Stimulated activated CD4-positive, alpha-beta T cell treated with anti-CD3 and anti-CD28 coated beads, Interleukin-15, amount 100 ng/mL, for 48 hours (primary cell): ENCODE measurements around the gene ABRACL.
A peak's percentile ranks its signal among the peaks of the same experiment; 100 is the strongest.
"Not testable (repeated sequence)": the region's sequence is repeated elsewhere in the genome, so short reads cannot be mapped to it uniquely, and the experiment has no call there.

Experiments used
- DNase-seq, 2 donors: peaks; one replicate each; pipeline ENCODE4 v3.0.0-alpha.2; 2020; ENCODE audit warnings: low read depth in 2 of 2

Gene ABRACL

DNA sequence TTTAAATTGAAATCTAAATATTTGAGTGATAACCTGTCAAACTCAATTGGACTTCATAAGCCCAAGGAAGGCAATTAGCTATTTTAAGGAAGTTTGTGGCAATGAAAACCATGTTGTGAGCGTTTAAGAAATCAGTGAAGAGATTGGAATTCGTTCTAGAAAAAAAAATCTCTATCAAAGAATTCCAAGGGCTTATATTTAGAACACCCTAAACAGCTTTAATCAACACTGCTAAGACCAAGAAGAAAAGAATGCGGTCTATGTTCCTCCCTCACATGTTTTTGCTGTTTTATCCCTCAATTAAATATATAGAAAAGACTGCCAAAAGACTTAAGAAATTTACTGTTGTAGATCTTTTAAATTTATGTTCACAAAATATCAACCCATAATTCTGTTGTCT is 16.6 kb upstream of the ABRACL start:
- DNase-seq, result no peak

DNA sequence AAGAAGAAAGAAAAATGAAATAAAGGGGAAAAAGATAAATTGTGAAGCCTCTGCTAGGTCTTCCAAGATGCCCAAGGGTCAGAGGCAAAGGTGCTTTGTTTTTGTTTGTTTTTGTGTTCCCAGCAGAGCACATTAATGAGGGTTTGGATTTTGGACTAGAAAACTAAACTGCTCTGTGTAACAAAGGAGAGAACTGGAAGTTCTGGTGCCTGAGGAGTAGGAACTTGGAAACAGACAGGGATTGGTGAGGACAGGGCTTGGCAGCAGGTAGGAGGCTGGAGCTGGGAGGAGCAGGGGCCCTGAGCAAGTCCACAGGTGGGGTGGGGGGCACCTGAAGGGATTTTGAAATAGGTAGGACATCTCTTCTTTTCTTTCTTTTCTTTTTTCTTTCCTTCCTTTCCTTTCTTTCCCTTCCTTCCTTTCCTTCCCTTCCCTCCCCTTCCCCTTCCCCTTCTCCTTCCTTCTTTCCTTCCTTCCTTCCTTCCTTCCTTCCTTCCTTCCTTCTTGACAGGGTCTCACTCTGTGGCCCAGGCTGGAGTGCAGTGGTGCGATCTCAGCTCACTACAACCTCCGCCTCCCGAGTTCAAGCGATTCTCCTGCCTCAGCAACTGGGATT is 15.3 kb upstream of the ABRACL start:
- no peak for DNase-seq

DNA sequence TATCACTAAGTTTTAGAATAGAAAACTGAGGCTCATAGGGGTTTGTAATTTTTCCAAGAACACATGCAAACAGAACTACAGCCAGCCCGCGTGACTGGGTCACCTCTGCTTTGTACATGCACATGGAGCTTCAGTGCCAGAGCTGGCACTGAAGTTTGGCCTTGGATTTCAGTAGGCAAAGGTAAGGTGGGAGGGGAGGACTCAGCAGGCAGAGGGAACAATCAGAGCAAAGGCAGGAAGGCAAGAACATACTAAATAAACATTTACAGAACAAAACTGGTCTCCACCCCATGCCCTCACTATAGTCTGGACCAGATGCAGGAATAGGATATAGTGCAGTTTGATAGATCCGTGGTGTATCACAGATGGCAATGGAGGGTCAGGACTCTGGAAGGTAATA is 13.6 kb upstream of the ABRACL start:
- DNase-seq, result no peak

DNA sequence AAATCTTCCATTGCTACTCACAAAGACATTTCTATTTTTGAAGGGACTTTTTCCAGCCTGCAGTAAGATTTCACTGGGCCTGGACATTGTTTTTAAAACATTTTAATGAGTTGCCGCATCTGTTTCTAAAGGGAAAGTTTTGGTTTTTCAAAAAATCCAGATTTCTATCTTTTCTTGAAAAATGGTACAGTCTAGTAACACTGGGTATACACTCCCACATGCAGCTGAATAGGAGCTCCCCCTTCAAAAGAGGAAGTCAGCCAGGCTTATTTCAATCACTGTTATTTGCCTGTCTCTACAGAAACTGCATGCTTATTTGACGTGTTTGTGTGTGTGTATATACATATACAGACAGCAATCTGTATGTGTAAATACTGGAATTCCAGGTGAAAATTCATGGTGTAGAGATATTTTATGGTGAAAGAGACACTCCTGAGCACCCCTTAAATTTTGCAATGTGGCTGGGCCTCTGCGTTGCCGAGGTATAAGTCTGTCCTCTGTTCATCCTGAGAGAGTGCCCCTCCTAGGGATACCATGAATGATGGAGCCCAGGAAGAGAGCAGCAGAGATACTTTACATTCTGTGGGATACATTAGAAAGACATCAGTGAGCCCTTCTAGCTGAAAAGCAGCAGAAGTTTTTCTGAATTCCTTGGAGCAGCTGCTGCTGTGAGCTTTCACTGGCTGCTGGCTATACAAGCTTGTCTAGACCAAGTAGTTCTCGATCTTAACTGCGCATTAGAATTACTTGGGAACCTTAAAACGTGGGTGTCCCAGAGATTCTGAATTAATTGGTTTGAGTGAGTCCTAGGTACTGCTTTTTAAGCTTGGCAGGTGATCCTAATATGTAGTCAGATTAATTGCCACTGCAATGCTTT is 12.0 kb upstream of the ABRACL start:
- no peak for DNase-seq

DNA sequence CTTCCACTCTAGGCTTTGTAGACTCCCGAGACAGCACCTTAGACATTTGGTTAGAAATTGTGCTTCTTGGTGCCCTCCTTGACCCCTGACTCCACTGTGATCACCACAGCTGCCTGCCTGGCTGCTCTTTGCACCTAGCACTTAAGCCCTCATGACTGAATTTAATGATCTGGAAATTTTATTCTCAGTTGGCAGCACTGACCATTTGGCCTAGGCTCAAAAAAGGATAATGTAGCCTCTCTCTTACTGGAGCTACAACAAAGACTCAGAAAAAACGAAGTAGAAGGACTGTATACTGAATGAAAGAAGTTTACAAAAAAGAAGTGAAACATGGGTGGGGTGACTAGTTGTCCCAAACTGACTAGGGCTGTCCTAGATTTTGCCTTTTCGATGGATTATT is 11.3 kb upstream of the ABRACL start:
- DNase-seq, result no peak

DNA sequence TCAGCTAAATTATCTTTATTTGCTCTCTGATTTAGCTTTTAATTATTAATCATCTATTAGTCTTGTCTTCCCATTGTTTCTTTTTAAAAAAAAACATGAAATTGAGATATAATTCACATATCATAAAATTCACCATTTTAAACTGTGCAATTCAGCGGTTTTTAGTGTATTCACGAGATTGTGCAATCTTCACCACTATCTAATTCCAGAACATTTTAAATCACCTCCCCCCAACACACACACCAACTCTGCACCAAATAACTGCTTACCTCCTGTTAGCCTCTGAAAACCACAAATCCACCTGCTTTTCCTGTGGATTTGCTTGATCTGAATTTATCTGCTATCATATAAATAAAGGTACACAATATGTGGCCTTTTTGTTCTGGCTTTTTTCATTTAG is 8.8 kb upstream of the ABRACL start:
- no peak for DNase-seq

DNA sequence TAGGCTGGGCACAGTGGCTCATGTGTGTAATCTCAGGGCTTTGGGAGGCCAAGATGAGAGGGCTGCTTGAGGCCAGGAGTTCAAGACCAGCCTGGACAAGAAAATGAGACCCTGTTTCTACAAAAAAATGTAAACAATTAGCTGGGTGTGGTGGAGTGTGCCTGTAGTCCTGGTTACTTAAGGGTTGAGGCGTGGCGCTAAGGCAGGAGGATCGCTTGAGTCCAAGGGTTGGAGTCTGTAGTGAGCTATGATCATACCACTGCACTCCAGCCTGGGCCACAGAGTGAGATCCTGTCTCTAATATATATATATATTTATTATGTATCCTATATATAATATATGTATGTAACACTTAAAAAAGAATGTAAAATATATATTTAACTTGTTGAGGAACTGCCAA is 7.9 kb upstream of the ABRACL start:
- DNase-seq, result no peak

DNA sequence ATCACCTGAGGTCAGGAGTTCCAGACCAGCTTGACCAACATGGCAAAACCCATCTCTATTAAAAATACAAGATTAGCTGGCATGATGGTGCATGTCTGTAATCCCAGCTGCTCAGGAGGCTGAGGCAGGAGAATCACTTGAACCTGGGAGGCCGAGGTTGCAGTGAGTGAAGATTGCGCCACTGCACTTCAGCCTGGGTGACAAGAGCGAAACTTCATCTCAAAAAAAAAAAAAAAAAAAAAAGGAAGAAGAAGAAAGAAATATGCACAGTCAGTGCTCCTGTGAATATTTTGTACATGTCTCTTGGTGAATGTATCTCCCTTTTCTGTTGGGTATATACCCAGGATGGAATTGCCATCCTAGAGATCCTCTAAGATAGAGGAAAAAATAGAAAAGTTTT is 3.1 kb upstream of the ABRACL start:
- DNase-seq, result not testable (repeated sequence)

DNA sequence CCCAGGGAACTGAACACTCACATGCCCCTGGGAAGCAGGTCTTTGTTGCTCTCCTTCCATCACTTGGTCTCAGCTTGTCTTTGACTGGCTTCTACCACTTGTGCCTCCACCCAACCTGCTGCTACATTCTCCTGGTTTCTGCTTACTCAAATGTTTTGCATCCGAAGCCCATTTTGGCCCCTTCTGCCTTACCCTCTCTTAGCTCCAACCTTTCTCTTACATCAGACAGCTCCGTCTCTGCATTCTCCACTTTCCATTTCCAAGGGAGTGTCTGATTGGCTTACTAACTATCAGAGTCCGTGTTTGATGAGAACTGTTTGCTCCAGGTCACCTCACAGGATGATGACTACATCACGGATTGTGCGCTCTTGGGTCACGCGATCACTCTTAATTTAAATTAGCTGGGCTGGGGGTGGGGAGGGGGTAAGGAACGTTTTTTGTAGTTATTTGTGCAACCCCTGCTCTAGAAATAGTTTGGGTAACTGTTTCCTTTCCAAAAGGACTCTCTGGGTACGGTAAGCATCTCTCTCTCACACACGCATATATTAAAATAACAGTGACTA is 844 bp upstream of the ABRACL start:
- peak; percentile 32 to 35 for DNase-seq

DNA sequence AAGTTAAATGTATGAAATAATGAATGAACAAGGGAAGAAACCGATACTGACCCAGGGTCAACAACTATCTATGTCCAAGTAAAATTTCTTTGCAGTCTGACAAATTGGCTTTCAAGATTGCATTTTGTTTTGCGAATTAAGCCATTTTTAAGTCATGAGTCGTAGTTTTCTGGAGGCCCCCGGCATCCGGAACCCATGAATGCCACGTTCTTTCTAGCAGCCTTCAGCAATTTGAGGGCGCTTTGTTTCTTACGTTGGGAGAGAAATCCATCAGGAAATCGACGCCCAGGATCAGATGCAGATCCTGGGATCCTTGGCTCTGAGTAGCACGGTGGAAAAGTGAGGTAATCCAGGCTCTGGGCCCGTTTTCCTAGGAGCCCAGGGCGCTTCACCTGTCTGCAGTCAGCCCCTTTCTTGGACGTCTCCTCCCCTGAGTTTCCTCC is 309 bp upstream of the ABRACL start:
- DNase-seq, result no peak

DNA sequence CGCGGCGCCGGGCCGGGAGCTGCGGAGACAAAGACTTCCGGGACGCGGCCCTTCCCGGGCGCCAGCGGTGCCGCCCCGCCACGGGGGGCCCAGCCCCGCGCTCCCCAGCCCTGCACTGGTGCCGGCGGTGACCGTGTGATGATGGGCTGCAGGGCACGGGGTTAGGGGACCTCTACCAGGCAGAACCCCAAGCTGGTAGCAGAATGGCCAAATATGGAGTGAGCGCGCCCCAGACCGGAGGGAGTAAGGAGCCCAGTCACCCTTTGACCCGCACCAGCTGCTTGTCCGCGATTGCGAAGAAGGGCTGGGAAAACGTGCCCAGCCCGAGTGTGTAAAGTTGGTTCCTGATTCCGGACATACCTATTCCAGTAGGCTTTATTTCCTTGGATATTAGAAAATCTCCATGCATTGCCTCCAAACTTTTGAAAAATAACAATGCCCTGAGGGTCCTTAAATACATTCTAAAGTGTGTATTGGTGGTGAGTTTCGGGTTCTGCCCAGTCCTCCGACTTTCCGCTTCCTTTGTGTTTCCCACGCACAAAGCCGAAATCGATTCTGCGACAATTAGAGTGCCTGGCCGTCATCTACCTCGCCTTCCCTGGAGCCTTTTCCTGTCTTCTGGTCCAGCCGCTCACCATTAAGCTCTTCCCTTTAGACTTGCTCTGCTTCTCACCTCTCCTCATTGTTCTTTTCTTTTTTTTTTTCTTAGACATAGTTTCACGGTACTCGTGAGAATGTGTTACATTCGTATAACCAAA is 1.1 kb downstream of the ABRACL start:
- peak; percentile 13 to 15 for DNase-seq

DNA sequence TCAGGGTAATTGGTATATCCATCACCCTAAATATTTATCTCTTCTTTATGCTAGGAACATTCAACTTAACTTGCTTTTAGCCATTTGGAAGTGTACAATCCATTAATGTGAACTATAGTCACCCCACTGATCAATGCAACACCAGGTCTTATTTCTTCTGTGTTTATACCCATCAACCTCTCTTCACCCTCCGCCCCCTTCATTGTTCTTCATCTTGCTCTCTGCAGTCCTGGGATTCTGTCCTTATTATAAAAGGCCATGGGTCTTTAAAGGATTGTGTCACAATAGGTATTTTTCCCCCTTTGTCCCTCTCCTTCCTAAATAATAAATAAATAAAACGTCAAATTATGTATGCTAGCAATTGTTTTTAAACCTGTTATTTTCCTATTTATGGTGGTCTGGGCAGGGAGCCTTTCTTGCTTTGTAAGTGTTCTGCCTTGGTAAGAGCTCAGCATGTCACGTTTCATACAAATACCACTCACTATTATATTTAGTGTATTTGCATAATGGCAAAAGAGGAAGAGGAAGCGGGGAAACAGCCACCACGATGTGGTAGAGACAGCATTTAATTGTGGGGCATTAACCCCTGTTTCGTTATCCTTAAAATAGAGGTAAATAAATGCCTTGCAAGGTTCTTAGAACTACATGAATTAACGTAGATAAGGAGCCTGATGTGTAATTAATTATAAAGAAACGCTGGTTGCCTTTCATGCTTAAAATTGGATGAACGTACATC is 1.9 kb downstream of the ABRACL start:
- no peak for DNase-seq

DNA sequence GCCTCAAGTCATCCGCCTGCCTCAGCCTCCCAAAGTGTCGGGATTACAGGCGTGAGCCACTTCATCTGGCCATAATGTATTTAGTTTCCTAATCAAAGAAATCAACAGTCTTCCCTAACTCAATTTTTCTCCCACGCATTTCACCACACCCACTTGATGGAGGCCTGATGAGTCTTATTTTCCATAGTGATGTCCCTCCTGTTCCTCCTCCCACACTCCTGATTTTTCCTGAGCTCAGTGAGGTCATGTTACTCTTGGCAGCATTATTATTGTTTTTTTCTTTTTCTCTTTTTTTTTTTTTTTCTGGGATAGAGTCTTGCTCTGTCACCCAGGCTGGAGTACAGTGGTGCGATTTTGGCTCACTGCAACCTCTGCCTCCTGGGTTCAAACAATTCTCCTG is 8.9 kb downstream of the ABRACL start:
- DNase-seq, result no peak

DNA sequence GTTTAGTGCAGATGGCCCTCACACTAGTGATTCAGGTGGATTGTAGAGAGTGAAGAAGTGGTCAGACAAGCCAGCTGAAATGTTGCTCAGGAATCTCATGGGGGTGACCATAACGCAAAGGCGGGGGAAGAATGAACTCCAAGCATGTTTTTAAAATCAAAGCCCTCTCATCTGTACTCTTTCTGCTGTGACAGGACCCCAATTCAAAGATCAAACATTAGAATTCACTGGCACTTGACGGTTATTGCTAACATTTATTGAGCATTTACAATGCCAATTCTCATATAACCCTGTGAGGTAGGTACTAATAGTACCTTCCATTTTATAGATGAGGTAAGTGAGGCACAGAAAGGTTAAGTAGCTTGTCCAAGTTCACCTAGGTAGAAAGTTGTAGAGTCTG is 15.7 kb downstream of the ABRACL start:
- no peak for DNase-seq

DNA sequence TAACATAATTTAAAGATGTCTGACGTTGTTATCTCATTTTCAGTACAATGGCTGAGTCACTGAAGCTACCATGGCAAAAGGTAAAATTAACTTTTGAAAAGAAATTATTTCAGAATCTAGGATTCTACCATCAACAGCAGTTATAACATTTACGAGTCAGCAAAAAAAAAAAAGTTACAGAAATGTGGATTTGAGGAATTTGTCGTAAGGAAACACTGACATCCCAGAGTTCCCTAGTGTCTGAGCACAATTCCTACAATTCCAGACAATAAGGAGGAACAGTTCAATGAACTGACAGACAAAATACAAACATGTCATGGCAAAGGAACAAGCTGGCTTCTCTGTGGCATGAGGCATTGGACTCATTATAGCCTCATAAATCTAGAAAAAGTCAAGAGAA is 19.1 kb downstream of the ABRACL start:
- no peak for DNase-seq

DNA sequence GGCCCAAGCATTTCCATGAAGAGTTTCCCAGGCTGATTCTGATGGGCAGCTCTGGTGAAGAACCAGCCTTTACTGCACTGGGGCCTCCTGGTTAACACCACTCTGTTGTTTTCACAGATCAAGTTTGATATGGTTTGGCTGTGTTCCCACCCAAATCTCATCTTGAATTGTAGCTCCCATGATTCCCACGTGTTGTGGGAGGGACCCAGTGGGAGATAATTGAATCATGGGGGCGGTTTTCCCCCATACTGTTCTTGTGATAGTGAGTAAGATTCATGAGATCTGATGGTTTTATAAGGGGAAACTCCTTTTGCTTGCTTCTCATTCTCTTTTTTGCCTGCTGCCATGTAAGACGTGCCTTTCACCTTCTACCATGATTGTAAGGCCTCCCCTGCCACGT is 20.4 kb downstream of the ABRACL start:
- not testable (repeated sequence) for DNase-seq

DNA sequence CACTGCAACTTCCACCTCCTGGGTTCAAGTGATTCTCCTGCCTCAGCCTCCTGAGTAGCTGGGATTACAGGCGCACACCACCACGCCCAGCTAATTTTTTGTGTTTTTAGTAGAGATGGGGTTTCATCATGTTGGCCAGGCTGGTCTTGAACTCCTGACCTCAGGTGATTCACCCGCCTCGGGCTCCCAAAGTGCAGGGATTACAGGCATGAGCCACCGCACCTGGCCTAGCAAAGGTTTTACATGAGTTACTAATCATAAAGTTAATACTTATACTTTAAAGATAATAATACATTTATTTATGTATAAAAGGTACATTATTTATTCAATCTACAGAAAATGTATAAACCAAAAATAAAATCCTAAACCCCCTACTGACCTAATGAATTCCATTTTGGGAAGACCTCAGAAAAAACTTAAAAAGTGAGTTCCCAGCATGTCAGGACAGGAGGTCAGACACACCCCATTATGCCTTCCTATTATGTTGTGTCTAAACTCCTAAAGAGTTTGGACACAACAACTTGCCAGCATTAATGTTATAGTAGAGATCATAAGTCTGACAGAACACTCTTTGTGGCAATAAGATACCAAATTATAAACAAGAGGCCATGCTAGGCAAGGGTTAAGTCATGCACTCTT is 21.7 kb downstream of the ABRACL start:
- not testable (repeated sequence) for DNase-seq

DNA sequence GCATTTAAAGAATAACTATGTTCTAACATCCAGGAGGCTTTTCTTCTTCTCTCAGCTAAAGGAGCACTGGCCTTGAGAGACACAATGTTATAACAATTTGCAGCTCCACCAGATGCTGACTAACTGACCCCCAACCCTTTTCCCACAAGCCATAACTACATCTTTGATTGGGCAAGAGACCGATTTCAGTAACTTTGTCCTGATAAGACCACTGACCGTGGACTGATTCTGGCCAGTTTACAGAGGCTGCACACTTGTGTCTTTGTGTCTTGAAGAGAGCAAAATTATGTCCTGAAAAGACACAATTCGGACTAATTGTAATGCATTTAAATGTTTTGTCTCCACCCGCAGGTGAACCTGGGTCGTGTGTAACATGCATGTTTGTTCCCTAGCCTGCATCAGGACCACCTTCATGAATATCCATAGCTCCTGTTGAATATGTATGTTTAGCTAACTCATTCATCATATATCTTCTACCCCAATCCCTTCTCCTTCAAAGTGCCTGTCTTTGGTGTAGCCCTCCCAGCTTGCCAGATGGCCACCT is 22.3 kb downstream of the ABRACL start:
- no peak for DNase-seq

DNA sequence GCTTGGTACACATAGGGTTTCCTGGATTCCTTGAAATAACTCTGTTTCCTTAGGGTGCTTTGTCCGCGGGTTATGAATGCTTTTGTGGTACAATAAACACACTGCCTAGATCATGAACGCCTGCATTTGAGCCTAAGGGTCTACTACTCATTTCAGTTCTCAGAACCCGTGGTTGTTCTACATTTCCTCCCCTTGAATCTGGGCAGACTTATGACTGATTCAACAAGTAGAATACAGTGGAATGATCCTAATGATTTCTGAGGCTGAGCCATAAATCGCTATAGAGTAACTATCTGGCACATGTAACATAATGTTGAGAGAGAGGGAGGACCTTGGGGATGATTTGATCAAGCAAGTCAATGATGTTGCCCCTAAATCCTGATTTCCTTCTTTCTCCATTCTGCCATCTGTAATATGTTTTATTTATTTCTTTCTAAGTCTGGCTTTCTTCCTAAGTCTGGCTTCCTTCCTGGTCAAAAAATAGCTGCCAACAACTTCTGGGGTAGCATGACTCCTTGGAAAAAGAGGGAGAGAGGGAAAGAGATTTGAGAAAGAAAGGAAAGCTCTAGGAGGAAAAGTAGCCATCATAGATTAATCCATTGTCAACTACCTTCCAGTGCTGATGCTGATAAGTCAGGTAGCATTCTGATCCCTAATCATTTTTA is 23.0 kb downstream of the ABRACL start:
- DNase-seq, result no peak

DNA sequence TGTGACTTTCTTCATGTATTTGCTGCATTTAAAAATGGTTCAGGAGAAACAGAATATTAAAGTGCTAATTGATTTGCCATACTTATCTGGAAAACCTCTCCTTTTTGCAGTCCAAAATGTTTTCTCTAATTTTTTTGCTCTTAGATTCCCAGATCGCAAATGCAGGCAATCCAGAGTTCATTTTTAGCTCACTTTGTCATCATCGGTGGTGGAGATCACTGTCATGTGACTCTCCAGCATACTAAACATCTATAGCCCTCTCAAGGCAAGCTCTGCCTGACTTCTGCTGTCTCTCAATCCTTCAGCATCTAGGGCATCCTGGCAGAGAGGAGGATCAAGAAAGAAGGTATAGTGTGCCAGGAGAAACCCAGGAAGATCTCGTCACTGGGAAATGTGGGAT is 24.8 kb downstream of the ABRACL start:
- DNase-seq, result no peak
